NCI-H2227 (cell line): ENCODE data around the gene CLRN3.
A peak's percentile ranks its signal among the peaks of the same experiment; 100 is the strongest.

Source experiments
- DNase-seq: peaks from one replicate; lab custom pipeline; 2025; ENCODE audit not compliant: unreplicated experiment; lab: John Stamatoyannopoulos, UW

Gene CLRN3

DNA sequence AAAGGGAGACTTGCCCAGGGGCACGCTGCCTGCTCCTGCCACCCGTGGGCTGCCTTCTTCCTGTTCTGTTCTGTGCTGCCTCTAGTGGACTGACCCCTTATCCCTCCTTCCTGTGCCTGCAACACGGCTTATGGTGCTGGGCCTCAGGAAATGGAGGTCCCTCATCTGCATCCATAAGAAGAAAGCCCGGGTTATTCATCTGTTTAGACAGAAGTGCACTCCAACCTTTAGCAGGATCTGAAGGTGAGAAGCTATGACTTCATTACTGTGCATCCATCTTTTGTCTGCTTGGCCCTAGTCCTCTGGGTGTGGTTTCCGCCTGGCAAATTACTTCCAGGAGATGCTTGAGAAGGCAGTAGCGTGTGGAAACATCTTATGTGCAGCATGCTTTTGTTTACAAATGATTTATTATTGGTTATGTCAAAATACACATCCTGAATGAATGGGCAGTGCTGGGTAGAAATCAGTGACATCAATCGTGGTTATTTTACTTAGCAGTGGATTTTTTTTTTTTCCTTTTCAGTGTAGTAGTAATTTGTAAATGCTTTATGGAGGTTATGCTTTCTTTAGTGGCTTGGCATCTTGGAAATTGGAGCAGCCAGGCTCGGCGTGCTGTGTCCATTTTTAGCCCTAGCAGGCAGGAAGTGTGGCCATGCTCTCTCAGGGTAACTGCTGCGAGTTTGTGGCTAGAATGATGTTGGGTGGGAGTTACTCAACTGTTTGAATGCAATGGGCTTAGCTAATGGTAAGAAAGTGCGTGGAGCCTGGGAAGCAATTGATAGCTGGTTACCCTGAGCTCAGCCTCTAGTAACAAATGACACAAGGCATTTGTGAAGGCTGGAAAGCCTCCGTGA lies 26.9 kb upstream of the CLRN3 start:
- peak; percentile 5 for DNase-seq

GRCh38 chr10:127918572-127918971 lies 25.8 kb upstream of the CLRN3 start:
- no peak for DNase-seq

- no peak for DNase-seq
These were observed 24.1 kb upstream of the CLRN3 start for GRCh38 chr10:127916826-127917225.

GRCh38 chr10:127915324-127915723 lies 22.6 kb upstream of the CLRN3 start:
- no peak for DNase-seq

DNA sequence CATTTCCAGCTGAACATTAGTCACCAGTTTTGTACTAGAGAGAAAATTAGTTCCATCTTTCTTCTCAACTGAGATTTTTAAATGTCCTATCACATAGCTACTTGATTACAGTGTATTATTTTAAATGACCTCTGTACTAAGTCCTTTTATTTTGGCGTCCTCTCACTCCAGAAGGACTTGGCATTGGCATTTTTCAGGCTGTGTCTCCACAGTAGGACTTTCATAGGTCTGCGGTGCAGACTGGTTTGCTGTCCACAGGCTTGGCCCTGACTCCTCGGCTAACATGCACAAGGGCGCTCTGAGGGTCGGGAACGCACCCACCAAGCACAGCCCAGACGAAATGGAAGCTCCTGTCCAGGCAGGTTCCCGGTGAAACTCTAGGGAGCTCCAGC lies 20.6 kb upstream of the CLRN3 start:
- DNase-seq, result no peak

DNA sequence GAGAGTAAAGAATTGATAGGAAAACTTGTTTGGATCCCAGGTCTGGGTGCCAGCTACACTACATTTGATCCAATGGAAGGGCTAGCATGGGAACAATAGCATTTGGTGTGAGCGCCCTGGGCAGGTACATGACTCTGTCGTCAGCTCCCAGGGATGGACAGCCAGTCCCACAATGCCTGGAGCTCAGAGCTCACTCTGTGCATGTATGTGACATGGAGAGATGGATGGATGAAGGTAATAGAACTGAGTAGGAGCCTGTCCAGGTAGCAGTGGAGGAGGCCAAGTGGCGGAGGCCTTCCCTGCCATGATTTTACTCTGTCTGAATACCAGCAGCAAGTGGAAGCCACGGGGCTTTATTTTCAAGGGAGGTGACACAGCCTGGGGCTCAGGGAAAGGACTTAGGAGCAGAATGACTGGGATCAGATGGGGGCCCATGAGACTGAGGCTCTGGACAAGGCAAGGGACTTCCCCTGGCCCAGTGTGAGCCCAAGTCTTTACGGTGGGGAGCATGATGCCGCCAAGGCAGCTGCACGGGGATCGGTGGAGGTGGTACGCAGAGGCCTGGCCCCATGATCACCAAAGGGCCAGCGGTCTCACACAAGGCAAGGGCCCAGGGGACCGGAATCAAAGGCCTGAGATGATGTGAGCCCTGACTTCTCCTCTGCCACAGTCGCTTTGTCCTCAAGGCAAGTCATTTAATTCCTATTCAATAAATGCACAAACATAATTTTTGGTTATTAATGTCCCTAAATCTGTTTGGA lies 20.0 kb upstream of the CLRN3 start:
- no peak for DNase-seq

GRCh38 chr10:127911867-127912257 lies 19.1 kb upstream of the CLRN3 start:
- DNase-seq, result no peak

GRCh38 chr10:127911218-127911866 lies 18.6 kb upstream of the CLRN3 start:
- DNase-seq, result no peak

DNA sequence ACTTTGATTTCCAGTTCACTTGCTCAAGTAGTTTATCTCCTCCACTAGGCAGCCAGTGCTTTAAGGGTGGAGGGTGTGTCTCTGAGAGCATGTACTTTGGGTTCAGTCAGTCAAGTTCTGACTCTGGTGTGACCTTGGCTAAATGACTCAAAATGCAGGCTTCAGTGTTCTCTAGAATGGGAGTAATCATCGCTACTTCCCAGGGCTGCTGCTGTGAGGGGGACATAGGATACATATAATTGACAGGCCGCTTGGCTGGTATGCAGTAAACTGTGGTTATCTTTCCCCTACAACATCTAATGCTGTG lies 17.7 kb upstream of the CLRN3 start:
- DNase-seq, result no peak

DNA sequence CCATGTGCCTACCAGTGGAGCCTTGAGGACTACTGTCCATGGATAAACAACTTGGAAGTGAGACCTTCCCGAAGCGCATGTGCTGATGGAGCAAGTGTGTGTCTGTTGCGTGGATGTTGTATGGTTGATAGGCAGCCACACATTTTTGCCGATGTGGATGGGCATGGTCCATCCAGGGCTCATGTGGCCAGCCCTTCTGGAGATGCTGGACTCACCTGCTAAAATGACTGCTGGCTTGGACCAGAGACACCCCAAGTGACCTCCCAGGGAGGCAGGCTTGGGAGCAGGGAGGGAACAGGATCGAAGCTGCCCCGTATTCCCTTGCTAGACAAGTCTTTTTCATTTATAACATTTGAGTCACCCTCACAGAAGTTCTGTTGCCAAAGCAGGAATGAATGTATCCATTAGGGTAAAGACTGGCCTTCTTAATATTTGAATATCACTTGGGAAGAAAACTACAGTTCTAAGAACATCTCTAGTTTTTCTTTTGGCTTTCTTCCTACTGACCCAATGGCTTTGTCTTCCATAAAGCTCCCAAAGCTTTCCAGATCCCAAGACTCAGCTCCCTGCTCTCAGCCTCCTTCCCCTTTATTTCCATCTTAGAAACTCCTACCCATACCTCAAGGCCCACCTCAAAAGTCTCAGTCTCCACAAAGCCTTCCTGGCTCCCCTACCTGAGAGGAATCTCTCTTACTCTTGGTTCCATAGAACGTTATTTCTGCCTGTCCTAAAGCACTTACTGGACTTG lies 17.1 kb upstream of the CLRN3 start:
- DNase-seq, result no peak

DNA sequence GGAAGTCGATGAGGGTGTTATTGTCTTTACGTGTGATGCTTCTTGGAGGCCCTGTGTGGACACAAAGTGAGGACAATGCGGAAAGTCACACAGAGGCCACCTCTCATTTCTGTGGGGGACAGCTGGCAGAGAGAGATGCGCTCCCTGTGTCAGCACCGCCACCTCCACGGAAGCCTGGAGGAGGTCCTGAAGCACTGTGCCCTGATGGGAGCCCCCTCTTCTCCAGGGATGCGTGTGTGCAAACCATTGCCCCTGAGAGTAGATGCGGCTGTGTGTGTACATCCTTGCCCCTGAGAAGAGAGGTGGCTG lies 16.2 kb upstream of the CLRN3 start:
- no peak for DNase-seq

DNA sequence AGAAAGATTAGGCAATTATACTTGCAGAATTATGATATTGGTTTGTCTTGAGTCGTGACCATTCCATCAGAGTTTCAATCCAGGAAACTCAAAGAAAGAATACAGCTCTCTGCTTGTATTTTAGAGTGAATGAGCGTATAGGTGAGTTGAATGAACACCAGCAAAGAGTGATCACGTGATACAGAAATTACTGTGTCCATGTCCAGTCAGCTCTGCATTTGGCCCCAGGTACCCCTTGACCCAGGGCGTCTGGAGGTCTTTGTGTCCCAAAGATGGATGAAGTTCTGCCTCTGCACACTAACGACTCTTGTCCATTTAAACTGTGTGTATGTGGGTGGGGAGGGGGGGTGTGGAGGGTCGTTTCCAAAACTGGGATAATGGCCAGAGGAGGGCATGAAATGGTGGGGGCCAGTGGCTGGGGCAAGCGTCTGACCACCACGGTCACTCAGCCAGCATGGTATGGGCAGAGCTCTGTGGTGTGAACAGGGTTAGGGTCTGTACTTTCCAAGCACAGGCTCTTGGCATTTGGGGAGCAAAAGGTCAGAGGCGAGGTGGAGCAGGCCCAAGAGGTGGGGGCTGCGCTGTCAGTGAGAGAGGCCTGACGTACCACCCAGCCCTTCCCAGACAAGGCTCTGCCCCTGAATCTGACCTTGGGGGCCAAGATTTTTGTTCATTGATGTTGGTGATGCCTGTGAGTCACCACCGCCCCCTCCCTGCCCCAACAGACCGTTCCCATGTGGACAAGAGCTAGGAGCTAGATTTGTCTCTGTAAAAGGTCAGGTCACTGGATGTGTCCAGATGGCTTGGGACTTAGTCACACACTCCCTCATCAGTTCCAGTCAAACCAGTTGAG lies 15.6 kb upstream of the CLRN3 start:
- no peak for DNase-seq

GRCh38 chr10:127907411-127908105 lies 14.8 kb upstream of the CLRN3 start:
- DNase-seq, result no peak

GRCh38 chr10:127906548-127907377 lies 14.0 kb upstream of the CLRN3 start, which contains the start of gene PTPRE:
PTPRE (plus strand) TSS chr10:127907103; CDS start chr10:128040882, 133,779 bp downstream.
- peak; percentile 58 for DNase-seq

DNA sequence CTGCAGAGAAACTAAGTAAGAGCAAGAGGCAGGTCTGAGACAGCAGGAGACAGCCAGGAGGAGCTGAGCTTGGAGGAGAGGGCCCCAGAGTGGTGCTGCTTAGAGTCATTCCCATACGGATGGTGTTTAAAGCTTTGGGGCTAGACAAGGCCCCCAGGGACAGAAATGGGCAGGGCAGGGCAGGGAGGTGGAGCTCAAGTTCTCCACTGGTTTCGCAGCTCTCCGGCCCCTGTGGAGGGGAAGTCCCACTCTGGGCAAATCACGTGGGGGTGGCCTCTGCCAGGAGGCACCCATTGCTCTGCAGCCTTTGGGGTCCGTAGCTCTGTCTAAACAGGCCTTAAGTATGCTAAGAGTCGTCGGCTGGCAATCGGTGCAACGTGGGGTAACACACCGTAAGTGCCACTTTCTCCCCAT lies 13.1 kb upstream of the CLRN3 start:
- no peak for DNase-seq

DNA sequence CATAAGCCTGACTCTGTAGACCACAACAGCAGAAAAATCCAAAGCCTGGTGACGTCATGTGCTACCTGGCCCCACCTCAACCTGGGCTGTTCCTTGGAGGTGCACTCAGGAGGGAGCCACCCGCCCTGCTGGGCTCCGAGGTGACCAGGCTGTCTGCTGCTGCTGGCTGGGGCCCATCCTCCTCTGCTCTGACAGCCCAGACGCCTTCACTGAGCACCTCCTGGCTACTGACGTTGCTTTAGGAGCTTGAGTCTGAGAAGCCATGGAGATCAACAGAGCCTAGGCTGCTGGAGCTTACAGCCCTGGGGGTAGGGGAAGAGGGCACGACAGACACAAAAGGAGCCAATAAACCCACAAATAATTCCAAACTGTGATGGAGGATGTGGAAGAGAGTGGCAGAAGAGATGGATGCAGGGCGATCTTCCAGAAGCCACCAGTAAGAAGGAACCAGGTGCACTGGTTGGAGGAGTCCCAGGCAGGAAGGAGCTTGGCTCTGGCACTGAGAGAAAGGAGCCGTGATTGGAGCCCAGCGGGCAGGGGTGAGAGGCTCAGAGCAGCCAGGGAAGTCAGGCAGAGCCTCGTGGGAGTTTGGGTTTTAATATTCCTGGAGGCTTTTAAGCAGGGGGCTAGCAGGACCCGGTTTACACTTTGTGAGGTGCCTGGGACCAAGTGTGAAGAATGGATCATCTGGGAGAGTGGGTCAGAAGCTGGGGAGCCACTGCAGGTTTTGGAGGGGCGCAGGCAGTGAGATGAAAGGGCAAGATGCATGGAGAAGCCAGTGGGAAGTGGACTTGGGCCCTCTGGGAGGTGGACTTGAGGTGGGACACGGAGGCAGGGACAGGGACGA lies 12.5 kb upstream of the CLRN3 start:
- no peak for DNase-seq

DNA sequence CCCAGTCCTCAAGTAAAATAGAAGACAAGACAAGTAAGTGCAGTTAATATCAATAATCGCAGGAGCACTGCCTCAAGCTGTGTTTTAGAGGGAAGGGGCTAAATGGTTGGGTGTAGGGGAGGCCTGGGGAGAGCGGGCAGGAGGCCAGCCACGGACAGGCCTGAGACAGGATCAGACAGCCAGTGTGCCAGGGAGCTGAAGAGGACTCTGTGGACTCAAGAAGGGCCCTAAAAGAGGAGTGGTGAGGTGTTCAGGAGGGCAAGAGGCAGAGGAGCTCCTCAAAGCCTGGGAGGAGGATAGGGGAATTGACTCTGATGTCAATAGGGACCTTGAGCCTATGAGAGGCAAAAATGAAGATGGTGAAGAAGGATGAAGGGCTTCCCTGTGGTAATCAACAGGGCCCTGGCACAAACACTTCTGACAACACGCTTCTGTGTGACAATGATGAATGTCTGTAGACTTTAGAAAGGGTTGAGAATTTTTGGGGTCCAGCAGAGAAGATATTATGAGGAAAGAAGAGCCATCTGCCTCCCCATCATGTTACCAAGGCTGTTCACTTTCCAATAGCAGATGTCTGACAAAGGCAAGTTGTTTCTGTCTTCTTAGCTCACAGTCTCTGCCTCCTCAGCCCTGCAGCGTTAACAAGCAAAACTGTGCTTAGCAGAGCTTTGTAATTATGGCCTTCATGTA lies 11.7 kb upstream of the CLRN3 start:
- no peak for DNase-seq

GRCh38 chr10:127903789-127904188 lies 11.0 kb upstream of the CLRN3 start:
- DNase-seq, result no peak
